ENCODE data around the gene XAGE3.
"Not testable (repeated sequence)": the region's sequence is repeated elsewhere in the genome, so short reads cannot be mapped to it uniquely, and the experiment has no call there.

XAGE3 gene

GRCh38 chrX:52867610-52868348 is at the start of gene XAGE3:
Gene XAGE3, minus strand, starts transcription at chrX:52868083. Its CDS starts 950 bp downstream, at chrX:52867133.
- no peak for DNase-seq

GRCh38 chrX:52914704-52915103 is 46.8 kb upstream of the XAGE3 start:
- not testable (repeated sequence) for DNase-seq

- not testable (repeated sequence) for DNase-seq
Measured at GRCh38 chrX:52913681-52914080, 45.8 kb upstream of the XAGE3 start.

- not testable (repeated sequence) for DNase-seq
Measured at GRCh38 chrX:52909313-52909969, 41.6 kb upstream of the XAGE3 start.

GRCh38 chrX:52907900-52908299 is 40.0 kb upstream of the XAGE3 start:
- DNase-seq: not testable (repeated sequence)

- not testable (repeated sequence) for DNase-seq
Measured at GRCh38 chrX:52907137-52907536, 39.3 kb upstream of the XAGE3 start.

GRCh38 chrX:52906072-52906471 is 38.2 kb upstream of the XAGE3 start:
- not testable (repeated sequence) for DNase-seq

GRCh38 chrX:52905531-52905930 is 37.6 kb upstream of the XAGE3 start:
- DNase-seq: not testable (repeated sequence)

- DNase-seq: not testable (repeated sequence)
Measured at GRCh38 chrX:52896855-52897709, 29.2 kb upstream of the XAGE3 start, which contains the start of gene FAM156B. Gene FAM156B, plus strand, starts transcription at chrX:52897330. Its CDS starts 9,896 bp downstream, at chrX:52907226.

GRCh38 chrX:52896438-52896837 is 28.6 kb upstream of the XAGE3 start:
- DNase-seq: not testable (repeated sequence)

- DNase-seq: not testable (repeated sequence)
Measured at GRCh38 chrX:52888090-52888489, 20.2 kb upstream of the XAGE3 start.

- DNase-seq: not testable (repeated sequence)
Measured at GRCh38 chrX:52887459-52887858, 19.6 kb upstream of the XAGE3 start.

GRCh38 chrX:52876386-52876785 is 8.5 kb upstream of the XAGE3 start:
- DNase-seq: not testable (repeated sequence)

GRCh38 chrX:52875436-52875835 is 7.6 kb upstream of the XAGE3 start:
- DNase-seq: not testable (repeated sequence)

- no peak for DNase-seq
Measured at GRCh38 chrX:52874661-52875060, 6.8 kb upstream of the XAGE3 start.

- DNase-seq: not testable (repeated sequence)
Measured at GRCh38 chrX:52873825-52874224, 5.9 kb upstream of the XAGE3 start.

- no peak for DNase-seq
Measured at GRCh38 chrX:52870046-52870445, 2.2 kb upstream of the XAGE3 start.

GRCh38 chrX:52865343-52865998 is 2.4 kb downstream of the XAGE3 start:
- DNase-seq: no peak

- not testable (repeated sequence) for DNase-seq
Measured at GRCh38 chrX:52856991-52857525, 10.8 kb downstream of the XAGE3 start.

- no peak for DNase-seq
Measured at GRCh38 chrX:52852110-52852860, 15.6 kb downstream of the XAGE3 start.

- not testable (repeated sequence) for DNase-seq
Measured at GRCh38 chrX:52843619-52844018, 24.3 kb downstream of the XAGE3 start.
